ENCODE measurements around the gene CTTNBP2NL. TPM values are rescaled to one million over a fixed set of nuclear protein-coding genes. Genes with fewer than 3 reads are reported as not detected.

The CTTNBP2NL gene
- polyA plus RNA-seq, 3 donors = 1.6 to 4.9 (median 3.0) TPM

- Histone ChIP-seq H2AFZ (ENCODE audit: insufficient read depth, low read depth, low read length, poor library complexity, severe bottlenecking) (no peak overlapping the region), H3K9ac (ENCODE audit: insufficient read depth, low read length, poor library complexity, severe bottlenecking) (no peak overlapping the region), H3K27me3 (ENCODE audit: control insufficient read depth in 2 of 2, insufficient read depth in 2 of 2, low read length in 2 of 2) (peaks cover 0 to 2% of the 10 kb centered on the region in 2 donors), H3K4me3 (replicated peaks in 1 of 3; ENCODE audit: low read depth in 2 of 3, low read length in 3 of 3) (no peak overlapping the region), H3K9me3 (replicated peaks in 1 of 2; ENCODE audit: control insufficient read depth in 1 of 2, insufficient read depth in 1 of 2, low read length in 2 of 2) (no peaks in the 10 kb centered on the region), H3K27ac (ENCODE audit: low read depth in 1 of 2, low read length in 2 of 2) (no peak overlapping the region), H3K4me2 (replicated peaks; ENCODE audit: extremely low read depth, low read length, poor library complexity, severe bottlenecking) (no peak overlapping the region), H3K4me1 (ENCODE audit: control insufficient read depth in 1 of 2, insufficient read depth in 2 of 2, low read length in 2 of 2) (no peaks in the 10 kb centered on the region), H4K20me1 (ENCODE audit: insufficient read depth, low read length) (no peaks in the 10 kb centered on the region), H3K79me2 (ENCODE audit: insufficient read depth, low read length) (no peaks in the 10 kb centered on the region), H3K36me3 (replicated peaks in 1 of 2; ENCODE audit: control insufficient read depth in 1 of 2, insufficient read depth in 2 of 2, low read length in 2 of 2) (no peaks in the 10 kb centered on the region)
- no peak overlapping the region for H3K27ac Mint-ChIP-seq
- H3K27me3 Mint-ChIP-seq (ENCODE audit: low read depth in 3 of 3) = peaks cover 0 to 14% (median 2%) of the 10 kb centered on the region in 3 donors
- TF ChIP-seq CTCF (IDR thresholded peaks at IDR 0.05) = no peak
- H3K4me1 Mint-ChIP-seq = no peaks in the 10 kb centered on the region
- DNase-seq = no peak
- no peak overlapping the region for H3K4me3 Mint-ChIP-seq
- H3K9me3 Mint-ChIP-seq = peaks cover 3 to 15% (median 4%) of the 10 kb centered on the region in 7 donors
- no peaks in the 10 kb centered on the region for H3K36me3 Mint-ChIP-seq
- intact Hi-C loops (cut with micrococcal nuclease) = no loop called here
- WGBS (ENCODE audit: insufficient coverage) = 89% methylated on average over 2 of the region's 3 CpGs
Measured at GRCh38 chr1:112346801-112347350, 49.1 kb upstream of the CTTNBP2NL start.

- no peak overlapping the region for H3K27ac ChIP-seq (ENCODE audit: low read depth in 1 of 2, low read length in 2 of 2)
- H3K4me1 ChIP-seq (ENCODE audit: control insufficient read depth in 1 of 2, insufficient read depth in 2 of 2, low read length in 2 of 2) = no peaks in the 10 kb centered on the region
- no peaks in the 10 kb centered on the region for H3K36me3 ChIP-seq (replicated peaks in 1 of 2; ENCODE audit: control insufficient read depth in 1 of 2, insufficient read depth in 2 of 2, low read length in 2 of 2)
- no peaks in the 10 kb centered on the region for H3K79me2 ChIP-seq (ENCODE audit: insufficient read depth, low read length)
- no peak overlapping the region for H3K4me3 ChIP-seq (replicated peaks in 1 of 3; ENCODE audit: low read depth in 2 of 3, low read length in 3 of 3)
- no peaks in the 10 kb centered on the region for H3K27me3 ChIP-seq (ENCODE audit: control insufficient read depth in 2 of 2, insufficient read depth in 2 of 2, low read length in 2 of 2)
- peaks cover 7 to 16% (median 11%) of the 10 kb centered on the region in 3 donors for H3K27me3 Mint-ChIP-seq (ENCODE audit: low read depth in 3 of 3)
- H4K20me1 ChIP-seq (ENCODE audit: insufficient read depth, low read length) = no peaks in the 10 kb centered on the region
- no peak overlapping the region for H3K4me3 Mint-ChIP-seq
- H2AFZ ChIP-seq (ENCODE audit: insufficient read depth, low read depth, low read length, poor library complexity, severe bottlenecking) = no peak overlapping the region
- intact Hi-C loops (cut with micrococcal nuclease) = no loop called here
- H3K27ac Mint-ChIP-seq = no peak overlapping the region
- DNase-seq = no peak
- peaks cover 3% of the 10 kb centered on the region for H3K4me1 Mint-ChIP-seq
- no peaks in the 10 kb centered on the region for H3K9me3 ChIP-seq (replicated peaks in 1 of 2; ENCODE audit: control insufficient read depth in 1 of 2, insufficient read depth in 1 of 2, low read length in 2 of 2)
- H3K36me3 Mint-ChIP-seq = no peaks in the 10 kb centered on the region
- peaks cover 0 to 4% (median 0%) of the 10 kb centered on the region in 7 donors for H3K9me3 Mint-ChIP-seq
- H3K9ac ChIP-seq (ENCODE audit: insufficient read depth, low read length, poor library complexity, severe bottlenecking) = no peak overlapping the region
- TF ChIP-seq CTCF (IDR thresholded peaks at IDR 0.05) = no peak
- WGBS (ENCODE audit: insufficient coverage) = 89% methylated on average over 1 of the region's 2 CpGs
- H3K4me2 ChIP-seq (replicated peaks; ENCODE audit: extremely low read depth, low read length, poor library complexity, severe bottlenecking) = no peak overlapping the region
Measured at GRCh38 chr1:112356765-112357164, 39.2 kb upstream of the CTTNBP2NL start.
